ENCODE results near the gene KBTBD3.
"Not testable (repeated sequence)": the region's sequence is repeated elsewhere in the genome, so short reads cannot be mapped to it uniquely, and the experiment has no call there.

KBTBD3 gene

GRCh38 chr11:106061249-106061784, 15.8 kb downstream of the KBTBD3 start:
- DNase-seq = no peak

DNA sequence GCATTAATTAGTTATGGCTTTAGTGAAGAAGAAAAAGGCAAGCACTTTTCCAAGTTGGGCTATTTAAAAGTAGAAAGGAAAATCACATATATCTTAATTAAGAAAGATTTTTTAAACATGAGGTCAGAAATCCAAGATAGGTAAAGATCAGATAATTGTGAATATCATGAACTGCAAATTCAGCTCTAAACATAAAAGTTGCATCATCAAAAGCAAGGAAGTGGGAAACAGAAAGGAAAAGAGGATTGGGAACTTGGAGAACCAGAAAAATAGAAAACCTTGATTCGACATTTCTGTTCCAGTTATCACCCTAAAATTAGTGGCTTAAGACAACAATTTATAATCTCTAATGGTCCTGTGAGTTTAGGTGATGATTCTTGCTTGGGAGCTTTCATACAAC, 17.5 kb downstream of the KBTBD3 start:
- no peak for DNase-seq

DNA sequence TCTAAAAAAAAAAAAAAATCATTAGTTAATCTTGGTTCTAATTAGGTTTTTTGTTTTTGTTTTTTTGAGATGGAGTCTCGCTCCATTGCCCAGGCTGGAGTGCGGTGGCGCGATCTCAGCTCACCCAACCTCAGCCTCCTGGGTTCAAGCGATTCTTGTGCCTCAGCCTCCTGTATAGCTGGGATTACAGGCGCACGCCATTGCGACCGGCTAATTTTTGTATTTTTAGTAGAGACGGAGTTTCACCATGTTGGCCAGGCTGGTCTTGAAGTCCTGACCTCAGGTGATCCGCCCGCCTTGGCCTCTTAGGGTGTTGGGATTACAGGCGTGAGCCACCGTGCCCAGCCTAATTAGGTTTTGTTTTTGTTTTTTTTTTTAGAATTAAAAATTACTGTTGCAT, 18.8 kb downstream of the KBTBD3 start:
- DNase-seq = not testable (repeated sequence)

- no peak for DNase-seq
These were observed 26.0 kb downstream of the KBTBD3 start for GRCh38 chr11:106051103-106051502.

DNA sequence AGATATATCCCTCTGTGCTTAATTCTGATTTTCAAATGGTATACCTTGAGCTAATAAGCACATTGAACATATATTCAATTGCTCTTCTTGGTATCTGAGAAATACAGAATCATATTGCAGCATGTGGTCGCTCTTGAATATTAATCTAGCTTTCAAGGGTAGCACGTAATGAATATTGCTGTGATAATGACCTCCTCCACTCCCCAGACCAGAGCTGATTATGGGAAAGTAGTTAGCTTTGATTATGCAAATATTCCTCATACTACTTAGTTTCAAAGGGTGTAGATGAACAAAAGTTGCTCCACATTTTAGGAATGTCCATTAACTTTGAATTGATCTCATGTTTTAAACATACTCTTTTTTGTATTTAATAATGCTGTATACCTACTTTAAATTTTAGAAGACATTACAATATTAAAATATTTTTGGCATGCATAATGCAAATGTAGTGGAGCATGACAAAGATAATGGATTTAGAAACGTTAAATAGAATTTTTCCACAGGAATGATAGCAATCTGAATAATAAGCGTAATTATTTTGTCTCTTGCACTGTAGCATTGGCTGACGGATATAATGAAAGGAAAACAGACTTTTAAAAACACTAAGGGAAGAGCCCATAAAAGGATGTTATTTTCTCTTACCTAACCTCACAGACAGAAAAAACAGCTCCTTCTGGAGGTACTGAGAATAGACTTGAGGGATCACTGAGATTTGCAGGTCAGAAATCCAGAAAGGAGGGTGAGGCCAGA, 27.2 kb downstream of the KBTBD3 start:
- no peak for DNase-seq

DNA sequence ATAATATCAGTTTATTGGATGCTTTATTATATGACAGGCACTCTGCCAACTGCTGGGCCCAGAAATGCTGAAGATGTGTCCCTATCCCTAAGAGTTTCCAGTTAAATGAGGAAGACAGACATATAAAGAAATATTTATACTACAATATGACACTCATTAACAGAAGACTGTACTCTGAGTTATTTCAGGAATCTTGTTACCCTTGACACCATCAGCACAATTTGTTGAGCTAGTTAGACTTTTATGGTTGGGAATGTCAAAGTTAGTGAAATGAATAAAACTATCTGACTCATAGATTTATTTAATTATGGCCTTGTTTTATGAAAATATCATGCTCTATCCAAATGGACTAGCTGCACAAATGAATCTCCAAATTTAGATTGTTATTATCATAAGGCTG, 29.5 kb downstream of the KBTBD3 start:
- no peak for DNase-seq

DNA sequence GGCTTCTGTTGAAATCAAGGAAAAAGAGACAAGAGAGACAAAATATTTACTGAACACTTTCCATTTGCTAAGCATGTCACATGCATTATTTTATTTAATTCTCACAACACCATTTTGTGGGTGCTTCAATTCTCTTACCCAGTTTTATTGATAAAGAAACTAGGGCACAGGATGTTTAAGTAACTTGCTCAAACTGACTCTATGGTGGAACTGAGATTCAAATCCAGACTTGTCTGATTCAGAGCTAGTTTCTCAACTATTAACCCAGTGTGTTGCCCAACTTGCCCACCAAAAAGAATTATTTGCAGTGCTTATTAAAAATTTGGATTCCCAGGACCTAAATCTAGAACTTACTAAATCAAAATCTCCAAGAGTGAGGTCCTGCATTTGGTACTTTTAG, 33.6 kb downstream of the KBTBD3 start:
- no peak for DNase-seq

DNA sequence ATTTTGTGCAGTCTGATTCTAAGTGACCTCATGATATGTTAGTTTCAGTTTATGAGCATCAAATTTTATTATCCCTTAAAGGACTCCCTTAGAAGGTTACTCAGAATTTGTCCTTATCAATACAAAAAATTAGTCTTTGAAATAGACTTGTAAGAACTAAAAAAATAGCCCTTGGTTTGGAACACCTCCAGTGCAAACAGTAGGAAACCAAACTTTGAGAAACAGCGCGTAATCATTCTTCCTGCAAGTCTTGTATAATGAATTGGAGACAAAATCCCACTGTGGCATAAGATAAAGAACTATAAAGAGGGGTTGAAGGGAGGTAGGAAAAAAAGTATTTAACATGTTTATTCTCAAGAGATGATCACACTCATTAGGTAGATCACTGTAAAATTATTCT, 44.3 kb downstream of the KBTBD3 start:
- no peak for DNase-seq

GRCh38 chr11:106031936-106032335, 45.2 kb downstream of the KBTBD3 start:
- no peak for DNase-seq

GRCh38 chr11:106031202-106031810, 45.8 kb downstream of the KBTBD3 start:
- no peak for DNase-seq

DNA sequence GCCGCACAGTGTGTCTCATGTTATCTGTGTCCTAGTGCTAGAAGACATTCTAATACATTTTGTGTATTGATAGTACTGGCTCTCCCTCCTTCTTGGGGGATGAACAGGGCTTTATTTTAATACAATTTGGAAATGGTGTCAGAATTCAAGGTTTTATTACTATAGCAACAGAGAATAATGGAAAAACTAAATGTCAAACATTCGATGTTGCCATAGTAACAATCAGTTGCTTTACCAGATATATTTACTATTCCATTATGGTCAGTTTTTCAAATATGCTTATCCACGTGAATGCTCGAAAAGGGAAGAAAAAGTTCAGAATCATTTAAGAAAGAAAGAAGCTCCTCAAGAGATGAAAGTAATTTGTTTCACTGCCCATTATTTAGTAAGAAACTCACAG, 46.5 kb downstream of the KBTBD3 start:
- DNase-seq = no peak

DNA sequence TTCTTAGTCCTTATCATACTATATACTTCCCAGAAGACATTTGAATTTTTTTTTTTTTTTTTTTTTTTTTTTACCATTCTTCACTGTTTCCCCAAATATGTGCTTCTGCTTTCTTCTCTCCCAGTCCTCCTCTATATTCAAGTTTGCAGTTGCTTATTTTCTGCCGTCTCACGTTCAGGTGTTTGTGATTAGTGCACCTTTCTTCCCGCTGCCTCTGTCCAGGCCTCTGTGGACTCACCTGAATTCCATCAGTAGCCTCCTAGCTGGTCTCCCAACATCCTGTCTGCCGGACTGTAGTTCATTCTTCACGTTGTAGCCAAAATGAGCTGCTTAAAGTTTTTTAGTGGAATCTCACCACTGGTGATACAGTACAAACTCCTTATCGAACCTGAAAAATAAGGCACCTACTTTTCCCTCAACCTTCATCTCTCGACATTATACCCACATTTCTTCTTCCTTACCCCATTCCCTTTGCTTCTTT, 54.3 kb downstream of the KBTBD3 start:
- no peak for DNase-seq

- peak; percentile 95 to 98 for DNase-seq
These were observed 55.0 kb downstream of the KBTBD3 start, which contains the start of gene MSANTD4 for GRCh38 chr11:106021967-106022794. TSS of gene MSANTD4 (minus strand) at chr11:106022240. CDS start at chr11:106010917, 11,323 bp downstream.

- no peak for DNase-seq
These were observed 55.8 kb downstream of the KBTBD3 start for GRCh38 chr11:106021181-106021966.

DNA sequence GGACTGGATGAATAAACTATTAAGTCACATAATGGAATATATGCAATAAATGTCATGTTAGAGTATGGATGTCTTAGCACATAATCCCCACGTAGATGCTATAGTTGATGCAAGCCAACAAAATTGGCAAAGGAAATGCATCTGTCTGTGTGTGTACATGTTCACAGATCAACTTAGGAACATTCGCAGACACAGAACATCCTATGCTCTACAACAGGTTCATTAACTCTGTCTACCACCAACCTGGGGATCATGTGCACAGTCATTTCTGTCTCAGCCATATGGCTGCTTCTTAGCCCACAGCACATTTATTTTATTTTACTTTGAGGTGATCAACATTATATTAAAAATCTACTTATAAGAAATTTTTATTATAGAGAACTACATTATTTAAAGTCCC, 60.1 kb downstream of the KBTBD3 start:
- DNase-seq = no peak

DNA sequence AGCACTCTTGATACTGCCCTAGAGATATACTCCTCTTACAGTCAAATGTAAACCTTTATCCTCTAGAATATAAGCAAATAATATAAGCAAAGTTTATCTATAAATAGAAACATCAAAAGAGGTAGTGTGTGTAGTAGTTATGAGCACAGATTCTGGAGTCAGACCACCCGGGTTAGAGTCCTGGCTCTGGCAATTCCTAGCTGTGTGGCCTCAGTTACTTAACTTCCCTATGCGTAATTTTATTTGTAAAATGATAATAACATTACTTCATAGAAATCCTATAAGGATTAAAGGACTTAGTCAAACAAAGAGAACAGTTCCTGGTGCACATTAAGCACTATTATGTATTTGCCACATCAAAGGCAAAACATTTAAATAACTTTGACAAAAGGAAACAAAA, 62.1 kb downstream of the KBTBD3 start:
- no peak for DNase-seq

GRCh38 chr11:106014620-106015019, 62.5 kb downstream of the KBTBD3 start:
- no peak for DNase-seq

GRCh38 chr11:106014035-106014434, 63.1 kb downstream of the KBTBD3 start:
- DNase-seq = no peak

DNA sequence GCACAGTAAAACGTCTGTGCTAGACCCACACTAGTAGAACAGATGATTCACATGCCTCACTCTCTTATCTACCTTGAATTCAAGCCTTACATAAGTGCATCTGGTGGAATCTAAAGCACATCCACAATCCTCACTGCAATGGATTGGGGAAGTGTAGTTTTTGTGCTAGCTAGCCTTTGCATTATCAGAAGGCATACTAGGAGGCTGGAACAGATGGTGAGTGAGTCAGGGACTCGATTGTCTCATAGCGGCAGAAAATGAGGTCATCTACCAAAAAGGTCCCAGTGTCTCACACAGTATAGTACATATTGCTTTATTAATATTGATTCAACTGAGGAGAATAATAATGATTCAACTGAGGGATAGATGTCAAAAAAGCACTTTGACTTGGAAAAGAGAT, 64.4 kb downstream of the KBTBD3 start:
- DNase-seq = no peak

DNA sequence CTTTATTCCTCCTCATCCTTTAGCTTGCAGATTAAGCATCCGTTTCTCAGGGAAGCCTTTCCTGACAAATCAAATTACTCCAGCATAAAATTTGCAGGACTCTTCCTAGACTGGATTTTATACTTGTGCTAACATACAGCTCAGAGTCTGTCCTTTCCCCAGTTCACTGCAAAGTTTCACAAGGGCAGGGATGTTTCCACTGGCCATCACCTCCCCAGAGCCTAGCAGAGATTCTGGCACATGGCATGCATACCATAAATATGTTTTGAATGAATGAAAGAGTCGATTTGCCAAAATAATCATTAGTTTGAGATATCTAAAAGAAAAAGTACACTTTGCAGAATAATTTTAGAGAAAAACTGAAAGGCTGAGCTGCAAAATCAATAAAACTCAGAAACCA, 65.7 kb downstream of the KBTBD3 start:
- DNase-seq = no peak

- not testable (repeated sequence) for DNase-seq
These were observed 74.1 kb downstream of the KBTBD3 start for GRCh38 chr11:106003094-106003493.

DNA sequence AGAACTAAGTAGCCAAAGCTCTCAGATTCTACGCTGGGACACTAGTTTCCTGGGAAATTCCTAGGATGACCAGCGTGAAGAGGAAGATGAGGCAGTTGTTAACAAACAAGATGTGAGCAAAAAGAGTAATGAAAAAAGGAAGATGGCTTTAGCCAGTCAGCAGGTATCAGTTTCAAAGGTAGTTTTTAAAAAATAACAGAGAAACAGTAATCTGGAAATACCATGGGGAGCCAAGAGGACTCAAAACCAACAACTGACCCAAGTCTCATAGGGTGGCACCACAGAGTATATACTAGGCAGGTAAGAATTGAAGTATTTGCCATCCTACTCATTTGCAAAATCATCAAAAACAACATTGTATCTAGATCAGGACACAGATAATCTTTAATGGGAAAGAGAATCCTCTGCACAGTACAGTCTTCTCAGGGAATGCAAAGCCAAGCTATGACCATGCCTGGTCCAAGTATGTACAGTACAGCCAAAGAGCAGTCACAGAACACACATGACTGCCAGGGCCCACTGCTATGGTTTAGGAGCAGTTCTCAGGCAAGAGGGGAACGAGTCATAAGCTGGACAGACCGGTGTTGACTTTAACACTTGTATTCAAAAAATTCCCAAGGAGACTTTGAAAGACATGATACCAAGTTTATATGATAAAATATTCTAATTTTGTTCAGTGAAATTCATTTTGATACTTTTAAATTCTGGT, 75.7 kb downstream of the KBTBD3 start:
- no peak for DNase-seq
